Neural cell (in vitro differentiated cells): ENCODE data around the gene SP7. TPM values are rescaled to one million over a fixed set of nuclear protein-coding genes. Genes with fewer than 3 reads are reported as not detected.
A peak's percentile ranks its signal among the peaks of the same experiment; 100 is the strongest.

ENCODE experiments used
- H2AFZ ChIP-seq: fragments of 200-600, 300-800 bp; sonication (generic), shearing (Covaris generic); 2 replicates; pipeline ENCODE4 v1.6.0; 2014; ENCODE audit warnings: low read depth, mild to moderate bottlenecking, antibody characterized with exemption, low read length, moderate library complexity
- H3F3A ChIP-seq: fragments of 200-600 bp; shearing (Covaris generic); 2 replicates; pipeline ENCODE4 v1.6.1; 2016; ENCODE audit warnings: mild to moderate bottlenecking, moderate library complexity, mixed read lengths, antibody characterized with exemption, low read length; ENCODE audit not compliant: insufficient read depth, poor library complexity, severe bottlenecking
- H3K27ac ChIP-seq: fragments of 200-600, 300-800 bp; sonication (generic), shearing (Covaris generic); 2 replicates; pipeline ENCODE4 v1.5.1; 2014; ENCODE audit warnings: mild to moderate bottlenecking, low read length, moderate library complexity
- H3K27me3 ChIP-seq: fragments of 300-800, 200-600 bp; sonication (generic), shearing (Covaris generic); 2 replicates; pipeline ENCODE4 v1.6.0; 2014; ENCODE audit warnings: mild to moderate bottlenecking, low read depth, low read length, moderate library complexity; ENCODE audit not compliant: insufficient read depth
- H3K36me3 ChIP-seq: fragments of 300-800, 200-600 bp; sonication (generic), shearing (Covaris generic); 2 replicates; pipeline ENCODE4 v1.5.1; 2014; ENCODE audit warnings: mild to moderate bottlenecking, antibody characterized with exemption, low read length, moderate library complexity; ENCODE audit not compliant: insufficient read depth
- H3K4me2 ChIP-seq: fragments of 300-800, 200-600 bp; sonication (generic), shearing (Covaris generic); 2 replicates; pipeline ENCODE4 v1.6.0; 2014; ENCODE audit warnings: mild to moderate bottlenecking, low read length
- H3K4me3 ChIP-seq: fragments of 300-800, 200-600 bp; sonication (generic), shearing (Covaris generic); 2 replicates; pipeline ENCODE4 v1.5.1; 2014; ENCODE audit warnings: mild to moderate bottlenecking, low read length, moderate library complexity
- H3K79me2 ChIP-seq: fragments of 200-600 bp; shearing (Covaris generic); replicated peaks from 2 replicates; pipeline ENCODE4 v1.6.0; 2014; ENCODE audit warnings: mild to moderate bottlenecking, low read length, moderate library complexity; ENCODE audit not compliant: insufficient read depth
- H3K9ac ChIP-seq: fragments of 300-800, 200-600 bp; sonication (generic), shearing (Covaris generic); 2 replicates; pipeline ENCODE4 v1.6.1; 2016; ENCODE audit warnings: mild to moderate bottlenecking, low read length, mixed read lengths
- H3K9me2 ChIP-seq: fragments of 200-600 bp; shearing (Covaris generic); 2 replicates; pipeline ENCODE4 v1.6.1; 2016; ENCODE audit warnings: mild to moderate bottlenecking, low read length, mixed read lengths; ENCODE audit not compliant: insufficient read depth
- H3K9me3 ChIP-seq: fragments of 200-600, 300-800 bp; sonication (generic), shearing (Covaris generic); 2 replicates; pipeline ENCODE4 v1.6.1; 2016; ENCODE audit warnings: mild to moderate bottlenecking, mixed run types, low read length, moderate library complexity, mixed read lengths
- H4K20me1 ChIP-seq: fragments of 200-600 bp; shearing (Covaris generic); 2 replicates; pipeline ENCODE4 v1.6.1; 2016; ENCODE audit warnings: mild to moderate bottlenecking, mixed run types; ENCODE audit not compliant: insufficient read depth
- EP300 ChIP-seq: fragments of 450-650 bp; conservative IDR thresholded peaks from 2 replicates; pipeline ENCODE4 v1.6.1; 2014; ENCODE audit warnings: antibody characterized with exemption, mild to moderate bottlenecking, moderate library complexity; ENCODE audit not compliant: poor library complexity, severe bottlenecking
- EZH2 ChIP-seq: fragments of 200-600, 300-800 bp; shearing (Covaris generic), sonication (generic); IDR thresholded peaks from 2 replicates; pipeline ENCODE4 v1.6.1; 2014; ENCODE audit warnings: antibody characterized with exemption, low read length, borderline replicate concordance, mild to moderate bottlenecking; ENCODE audit not compliant: insufficient read depth, poor library complexity, severe bottlenecking
- MXI1 ChIP-seq: fragments of 450-650 bp; conservative IDR thresholded peaks from 2 replicates; pipeline ENCODE4 v1.6.1; 2014; ENCODE audit warnings: antibody characterized with exemption, mild to moderate bottlenecking; ENCODE audit not compliant: poor library complexity, severe bottlenecking
- POLR2AphosphoS5 ChIP-seq: IDR thresholded peaks from 2 replicates; pipeline ENCODE4 v1.6.1; 2012
- RAD21 ChIP-seq: fragments of 450-650 bp; conservative IDR thresholded peaks from 2 replicates; pipeline ENCODE4 v1.6.1; 2014; ENCODE audit warnings: antibody characterized with exemption, mild to moderate bottlenecking, moderate library complexity
- SMC3 ChIP-seq: fragments of 450-650 bp; conservative IDR thresholded peaks from 2 replicates; pipeline ENCODE4 v1.6.1; 2014; ENCODE audit warnings: antibody characterized with exemption, mild to moderate bottlenecking, moderate library complexity; ENCODE audit not compliant: poor library complexity
- TAF1 ChIP-seq: IDR thresholded peaks from 2 replicates; pipeline ENCODE4 v1.6.1; 2012; ENCODE audit warnings: low read depth
- polyA plus RNA-seq: library from polyadenylated mRNA; depleted of rRNA; stranded (reverse); fragments of >200 nt; gene quantifications from 2 replicates; pipeline ENCODE4 v1.2.3, GENCODE V29; 2014
- TF ChIP-seq, protein P1 (sequence below): IDR thresholded peaks from 2 replicates; pipeline ENCODE4 v1.6.1; 2012; ENCODE audit warnings: borderline replicate concordance
- TF ChIP-seq, protein P2 (sequence below): fragments of 450-650 bp; IDR thresholded peaks from 2 replicates; pipeline ENCODE4 v1.5.1; 2014; ENCODE audit warnings: antibody characterized with exemption, mild to moderate bottlenecking, moderate library complexity; ENCODE audit not compliant: poor library complexity, severe bottlenecking

Gene SP7
- polyA plus RNA-seq, 1 donor from 2014 or later = not detected

DNA sequence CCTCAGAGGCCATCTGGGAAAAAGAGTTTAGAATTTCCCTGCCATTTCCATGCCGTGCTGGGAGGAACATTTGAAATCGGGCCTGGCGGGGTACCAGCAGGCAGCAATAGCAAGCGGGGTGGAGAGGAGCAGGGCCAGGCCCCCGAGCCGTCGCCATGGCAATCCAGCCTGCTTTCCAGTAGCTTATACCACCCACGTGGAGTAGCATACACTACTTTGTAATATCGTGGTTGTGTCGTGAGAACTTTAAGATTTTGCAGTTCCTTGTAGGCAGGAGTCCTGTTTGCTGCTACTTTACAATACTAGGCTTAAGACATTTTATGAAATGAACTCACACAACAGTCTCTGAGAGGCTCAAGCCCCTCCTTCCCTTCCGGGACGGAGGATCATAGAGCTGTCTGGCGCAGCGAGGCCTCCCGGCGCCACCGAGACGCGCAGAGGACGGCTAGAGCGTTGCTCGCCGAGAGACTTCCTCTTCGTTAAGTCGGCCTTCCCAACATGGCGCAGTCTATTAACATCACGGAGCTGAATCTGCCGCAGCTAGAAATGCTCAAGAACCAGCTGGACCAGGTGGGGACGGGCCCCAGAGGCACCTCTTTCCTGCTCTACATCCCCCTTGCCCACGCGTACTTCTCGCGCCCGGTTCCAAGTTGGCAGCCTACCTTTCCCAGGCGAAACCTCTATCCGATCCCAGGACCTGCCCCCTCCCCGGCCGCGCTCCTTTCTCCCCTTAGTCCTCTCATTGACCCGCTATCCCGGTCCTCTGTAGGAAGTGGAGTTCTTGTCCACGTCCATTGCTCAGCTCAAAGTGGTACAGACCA is 40.9 kb downstream of the SP7 start, which contains the start of gene PFDN5:
TSS of gene PFDN5 (plus strand) at position 473 of the 821 bp plus-strand sequence. CDS start at position 499, 26 bp downstream.
- no peak for TF ChIP-seq SMC3
- TF ChIP-seq POLR2AphosphoS5 = peak; percentile 86
- peak; percentile 25 for TF ChIP-seq EP300
- peak; percentile 36 for TF ChIP-seq RAD21
- TF ChIP-seq, protein P1, sequence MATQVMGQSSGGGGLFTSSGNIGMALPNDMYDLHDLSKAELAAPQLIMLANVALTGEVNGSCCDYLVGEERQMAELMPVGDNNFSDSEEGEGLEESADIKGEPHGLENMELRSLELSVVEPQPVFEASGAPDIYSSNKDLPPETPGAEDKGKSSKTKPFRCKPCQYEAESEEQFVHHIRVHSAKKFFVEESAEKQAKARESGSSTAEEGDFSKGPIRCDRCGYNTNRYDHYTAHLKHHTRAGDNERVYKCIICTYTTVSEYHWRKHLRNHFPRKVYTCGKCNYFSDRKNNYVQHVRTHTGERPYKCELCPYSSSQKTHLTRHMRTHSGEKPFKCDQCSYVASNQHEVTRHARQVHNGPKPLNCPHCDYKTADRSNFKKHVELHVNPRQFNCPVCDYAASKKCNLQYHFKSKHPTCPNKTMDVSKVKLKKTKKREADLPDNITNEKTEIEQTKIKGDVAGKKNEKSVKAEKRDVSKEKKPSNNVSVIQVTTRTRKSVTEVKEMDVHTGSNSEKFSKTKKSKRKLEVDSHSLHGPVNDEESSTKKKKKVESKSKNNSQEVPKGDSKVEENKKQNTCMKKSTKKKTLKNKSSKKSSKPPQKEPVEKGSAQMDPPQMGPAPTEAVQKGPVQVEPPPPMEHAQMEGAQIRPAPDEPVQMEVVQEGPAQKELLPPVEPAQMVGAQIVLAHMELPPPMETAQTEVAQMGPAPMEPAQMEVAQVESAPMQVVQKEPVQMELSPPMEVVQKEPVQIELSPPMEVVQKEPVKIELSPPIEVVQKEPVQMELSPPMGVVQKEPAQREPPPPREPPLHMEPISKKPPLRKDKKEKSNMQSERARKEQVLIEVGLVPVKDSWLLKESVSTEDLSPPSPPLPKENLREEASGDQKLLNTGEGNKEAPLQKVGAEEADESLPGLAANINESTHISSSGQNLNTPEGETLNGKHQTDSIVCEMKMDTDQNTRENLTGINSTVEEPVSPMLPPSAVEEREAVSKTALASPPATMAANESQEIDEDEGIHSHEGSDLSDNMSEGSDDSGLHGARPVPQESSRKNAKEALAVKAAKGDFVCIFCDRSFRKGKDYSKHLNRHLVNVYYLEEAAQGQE = peak; percentile 59
- no peak for TF ChIP-seq EZH2
- TF ChIP-seq, protein P2, sequence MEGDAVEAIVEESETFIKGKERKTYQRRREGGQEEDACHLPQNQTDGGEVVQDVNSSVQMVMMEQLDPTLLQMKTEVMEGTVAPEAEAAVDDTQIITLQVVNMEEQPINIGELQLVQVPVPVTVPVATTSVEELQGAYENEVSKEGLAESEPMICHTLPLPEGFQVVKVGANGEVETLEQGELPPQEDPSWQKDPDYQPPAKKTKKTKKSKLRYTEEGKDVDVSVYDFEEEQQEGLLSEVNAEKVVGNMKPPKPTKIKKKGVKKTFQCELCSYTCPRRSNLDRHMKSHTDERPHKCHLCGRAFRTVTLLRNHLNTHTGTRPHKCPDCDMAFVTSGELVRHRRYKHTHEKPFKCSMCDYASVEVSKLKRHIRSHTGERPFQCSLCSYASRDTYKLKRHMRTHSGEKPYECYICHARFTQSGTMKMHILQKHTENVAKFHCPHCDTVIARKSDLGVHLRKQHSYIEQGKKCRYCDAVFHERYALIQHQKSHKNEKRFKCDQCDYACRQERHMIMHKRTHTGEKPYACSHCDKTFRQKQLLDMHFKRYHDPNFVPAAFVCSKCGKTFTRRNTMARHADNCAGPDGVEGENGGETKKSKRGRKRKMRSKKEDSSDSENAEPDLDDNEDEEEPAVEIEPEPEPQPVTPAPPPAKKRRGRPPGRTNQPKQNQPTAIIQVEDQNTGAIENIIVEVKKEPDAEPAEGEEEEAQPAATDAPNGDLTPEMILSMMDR = peak; percentile 38
- TF ChIP-seq TAF1 = peak; percentile 90
- TF ChIP-seq MXI1 = peak; percentile 99
- H3K4me2 ChIP-seq = peak within 1 kb of the TSS; percentile 89
- no peaks in the 10 kb centered on the region for H3K36me3 ChIP-seq
- peak within 1 kb of the TSS; percentile 82 for H3K27ac ChIP-seq
- peak within 1 kb of the TSS; percentile 81 for H2AFZ ChIP-seq
- peak within 1 kb of the TSS; percentile 90 for H3K9ac ChIP-seq
- H3K79me2 ChIP-seq = peaks cover 22% of the 10 kb centered on the region
- H4K20me1 ChIP-seq = no peaks in the 10 kb centered on the region
- peaks cover 3% of the 10 kb centered on the region for H3F3A ChIP-seq
- H3K9me2 ChIP-seq = no peaks in the 10 kb centered on the region
- peak within 1 kb of the TSS; percentile 89 for H3K4me3 ChIP-seq
- no peaks in the 10 kb centered on the region for H3K27me3 ChIP-seq
- no peaks in the 10 kb centered on the region for H3K9me3 ChIP-seq

DNA sequence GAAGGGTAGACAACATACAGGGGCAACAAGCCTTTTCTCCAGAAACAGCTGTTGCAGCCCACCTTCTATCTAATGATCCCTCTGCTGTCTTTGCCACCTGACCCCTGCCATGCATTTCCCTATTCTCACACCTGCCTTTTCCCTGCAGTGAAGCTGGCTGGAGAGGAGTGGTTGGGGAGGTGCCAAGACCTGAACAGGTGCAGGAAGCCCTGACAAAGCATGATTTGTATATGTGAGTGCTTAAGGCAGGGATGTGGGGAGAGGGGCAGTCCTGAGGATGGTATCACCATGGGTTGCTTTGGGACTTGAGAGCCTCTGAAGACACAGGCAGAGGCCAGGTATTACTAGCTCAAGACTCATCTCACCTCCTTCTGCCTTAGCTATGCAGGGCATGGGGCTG is 43.7 kb downstream of the SP7 start:
- H2AFZ ChIP-seq = no peak overlapping the region

More for the DNA sequence above, 43.7 kb downstream of the SP7 start:
- Histone ChIP-seq H3K27ac (no peak overlapping the region), H3K9me3 (no peaks in the 10 kb centered on the region), H3K4me3 (no peak overlapping the region), H3K27me3 (no peaks in the 10 kb centered on the region), H3K9ac (no peak overlapping the region), H3K79me2 (peaks cover 16% of the 10 kb centered on the region), H3K36me3 (no peaks in the 10 kb centered on the region), H3F3A (peaks cover 3% of the 10 kb centered on the region), H4K20me1 (no peaks in the 10 kb centered on the region), H3K4me2 (no peak overlapping the region), H3K9me2 (no peaks in the 10 kb centered on the region)
- TF ChIP-seq EZH2 (no peak), MXI1 (no peak), EP300 (no peak), SMC3 (no peak), POLR2AphosphoS5 (no peak), RAD21 (no peak), TAF1 (no peak)
- TF ChIP-seq, protein P1 = no peak
- TF ChIP-seq, protein P2 = no peak
